H1 (cell line): ENCODE results near the gene ERCC1. TPM values are rescaled to one million over a fixed set of nuclear protein-coding genes. Genes with fewer than 3 reads are reported as not detected.

ENCODE experiments used
- BCL11A ChIP-seq, 2 experiments: IDR thresholded peaks; one replicate each; pipeline ENCODE4 v1.6.1; 2011; ENCODE audit warnings: low read depth in 2 of 2, low read length in 2 of 2, mild to moderate bottlenecking in 2 of 2
- CBX8 ChIP-seq: fragments of 300-800, 300-1000 bp; sonication (generic); IDR thresholded peaks from 2 replicates; pipeline ENCODE4 v1.7.1; 2016; ENCODE audit warnings: low read depth, low read length, borderline replicate concordance
- CEBPB ChIP-seq: IDR thresholded peaks from 2 replicates; pipeline ENCODE4 v1.6.1; 2012; ENCODE audit warnings: low read depth, low read length
- CREB1 ChIP-seq: IDR thresholded peaks from 2 replicates; pipeline ENCODE4 v1.6.1; 2012; ENCODE audit warnings: inconsistent platforms
- EGR1 ChIP-seq: IDR thresholded peaks from 2 replicates; pipeline ENCODE4 v1.6.1; 2011; ENCODE audit warnings: low read depth, low read length, borderline replicate concordance
- EZH2 ChIP-seq: fragments of 200-600 bp; sonication (generic); IDR thresholded peaks from 2 replicates; pipeline ENCODE4 v1.7.1; 2012; ENCODE audit warnings: low read depth, mild to moderate bottlenecking, moderate library complexity, low read length, inconsistent platforms; ENCODE audit not compliant: severe bottlenecking
- KDM1A ChIP-seq: fragments of 200-600, 300-600 bp; sonication (generic); IDR thresholded peaks from 2 replicates; pipeline ENCODE4 v1.7.1; 2016; ENCODE audit warnings: mild to moderate bottlenecking, low read length, borderline replicate concordance
- KDM4A ChIP-seq: IDR thresholded peaks from one replicate; pipeline ENCODE4 v1.7.1; 2012; ENCODE audit warnings: low read depth, mild to moderate bottlenecking, moderate library complexity, low read length, inconsistent platforms; ENCODE audit not compliant: severe bottlenecking
- KDM5A ChIP-seq: fragments of 200-600 bp; IDR thresholded peaks from 2 replicates; pipeline ENCODE4 v1.7.1; 2012; ENCODE audit warnings: mild to moderate bottlenecking, low read length, inconsistent platforms, mixed read lengths
- RBBP5 ChIP-seq: IDR thresholded peaks from 2 replicates; pipeline ENCODE4 v1.7.1; 2012; ENCODE audit warnings: low read depth, mild to moderate bottlenecking, inconsistent platforms, low read length, moderate library complexity, borderline replicate concordance
- RFX5 ChIP-seq: IDR thresholded peaks from 2 replicates; pipeline ENCODE4 v1.6.1; 2011; ENCODE audit warnings: low read depth, low read length, improper control_type of control experiment, borderline replicate concordance
- SP1 ChIP-seq: IDR thresholded peaks from 2 replicates; pipeline ENCODE4 v1.6.1; 2011; ENCODE audit warnings: low read depth, low read length
- SP2 ChIP-seq: IDR thresholded peaks from 2 replicates; pipeline ENCODE4 v1.6.1; 2012; ENCODE audit warnings: mild to moderate bottlenecking, low read length, inconsistent platforms
- SP4 ChIP-seq: IDR thresholded peaks from 2 replicates; pipeline ENCODE4 v1.6.1; 2012; ENCODE audit warnings: low read length, inconsistent platforms
- TAF1 ChIP-seq: IDR thresholded peaks from 2 replicates; pipeline ENCODE4 v1.6.1; 2011; ENCODE audit warnings: mild to moderate bottlenecking, low read depth, low read length
- polyA plus RNA-seq, 7 experiments: library from polyadenylated mRNA; depleted of rRNA in 3 of 7; stranded (reverse) in 5 of 7; unstranded in 2 of 7; fragments of >200 nt in 5 of 7; fragments of 200-250 nt in 2 of 7; gene quantifications; 1 replicate in 5 of 7; 2 replicates in 1 of 7; 4 replicates in 1 of 7; pipeline versions ENCODE4 v1.2.1 to v1.2.3, GENCODE V29; 2011 to 2013; ENCODE audit warnings: missing spikeins in 2 of 7, mixed read lengths in 2 of 7
- total RNA-seq: library from RNA; stranded (reverse); fragmentation: NEBNext Ultra II Directional; extraction: Animal tissue kit (Norgen Biotek cat#: 25700); gene quantifications from 2 replicates; pipeline ENCODE4 v1.2.1, GENCODE V29; 2021
- TF ChIP-seq, protein P1 (sequence below), 3 experiments: IDR thresholded peaks; 1 replicate in 2 of 3; 2 replicates in 1 of 3; pipeline versions ENCODE4 v1.5.1 to v1.6.1; 2011; ENCODE audit warnings: low read length in 3 of 3, mild to moderate bottlenecking in 3 of 3, inconsistent platforms in 2 of 3, low read depth in 1 of 3, moderate library complexity in 1 of 3; ENCODE audit not compliant: insufficient read depth in 1 of 3; ENCODE audit errors: control extremely low read depth in 1 of 3
- TF ChIP-seq, protein P2 (sequence below): IDR thresholded peaks from 2 replicates; pipeline ENCODE4 v1.6.1; 2012; ENCODE audit warnings: low read length, inconsistent platforms
- TF ChIP-seq, protein P3 (sequence below): IDR thresholded peaks from 2 replicates; pipeline ENCODE4 v1.6.1; 2011; ENCODE audit warnings: low read depth, mild to moderate bottlenecking, low read length; ENCODE audit not compliant: insufficient read depth

ERCC1 gene
- total and polyA plus RNA-seq, 2 of the 8 experiments (the other 6 are each of a cell fraction or from before 2014, with no cell fraction given) = 44.7 to 94.2 TPM

DNA sequence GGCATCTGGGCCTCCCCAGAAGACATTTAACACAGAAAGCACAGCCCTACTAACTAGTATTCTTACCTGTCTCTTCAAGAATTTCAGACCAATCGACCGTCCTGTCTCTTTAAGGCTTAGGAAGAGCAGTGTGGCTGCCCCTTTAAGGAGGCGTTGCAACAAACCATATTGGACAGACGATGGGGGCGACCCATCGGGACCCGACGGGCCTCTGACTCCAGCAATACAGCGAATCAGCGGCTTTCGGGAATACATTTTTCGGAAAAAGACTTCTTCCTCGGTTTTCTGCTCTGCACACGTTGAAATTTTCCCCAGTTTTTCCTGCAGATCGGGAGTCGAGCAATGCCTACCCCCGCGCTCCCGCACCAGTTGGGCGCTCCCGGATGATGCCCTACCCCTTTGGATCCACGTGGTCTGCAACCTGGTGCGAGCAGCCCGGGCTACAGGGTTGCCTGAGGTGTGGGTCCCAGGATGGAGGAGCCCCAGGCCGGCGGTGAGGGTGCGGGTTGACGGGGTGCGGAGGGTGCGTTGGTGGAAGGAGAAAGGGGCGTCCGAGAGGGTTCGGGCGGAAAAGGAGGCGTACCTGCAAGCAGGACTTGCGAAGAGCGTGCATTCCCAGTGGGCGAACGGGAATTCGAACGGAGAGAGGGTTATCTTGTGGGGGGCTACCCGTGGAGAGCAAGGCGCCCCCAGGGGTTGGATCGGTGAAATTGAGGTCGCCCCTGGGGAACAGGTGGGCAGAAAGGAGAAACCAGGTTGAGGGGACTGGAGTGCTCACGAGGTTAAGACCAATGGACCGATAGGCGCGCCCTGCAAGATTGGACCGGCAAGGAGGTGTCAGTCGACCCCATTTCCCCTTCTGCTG, 17.3 kb downstream of the ERCC1 start, which contains the start of gene POLR1G (continued):
- TF ChIP-seq, protein P1, sequence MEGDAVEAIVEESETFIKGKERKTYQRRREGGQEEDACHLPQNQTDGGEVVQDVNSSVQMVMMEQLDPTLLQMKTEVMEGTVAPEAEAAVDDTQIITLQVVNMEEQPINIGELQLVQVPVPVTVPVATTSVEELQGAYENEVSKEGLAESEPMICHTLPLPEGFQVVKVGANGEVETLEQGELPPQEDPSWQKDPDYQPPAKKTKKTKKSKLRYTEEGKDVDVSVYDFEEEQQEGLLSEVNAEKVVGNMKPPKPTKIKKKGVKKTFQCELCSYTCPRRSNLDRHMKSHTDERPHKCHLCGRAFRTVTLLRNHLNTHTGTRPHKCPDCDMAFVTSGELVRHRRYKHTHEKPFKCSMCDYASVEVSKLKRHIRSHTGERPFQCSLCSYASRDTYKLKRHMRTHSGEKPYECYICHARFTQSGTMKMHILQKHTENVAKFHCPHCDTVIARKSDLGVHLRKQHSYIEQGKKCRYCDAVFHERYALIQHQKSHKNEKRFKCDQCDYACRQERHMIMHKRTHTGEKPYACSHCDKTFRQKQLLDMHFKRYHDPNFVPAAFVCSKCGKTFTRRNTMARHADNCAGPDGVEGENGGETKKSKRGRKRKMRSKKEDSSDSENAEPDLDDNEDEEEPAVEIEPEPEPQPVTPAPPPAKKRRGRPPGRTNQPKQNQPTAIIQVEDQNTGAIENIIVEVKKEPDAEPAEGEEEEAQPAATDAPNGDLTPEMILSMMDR (IDR thresholded peaks at IDR 0.05; ENCODE audit: control extremely low read depth in 1 of 3, insufficient read depth in 1 of 3, low read depth in 1 of 3, low read length in 3 of 3) = no peak
- peak; percentile 79; the same call in 1 of the 2 replicates for TF ChIP-seq SP4
- TF ChIP-seq, protein P2, sequence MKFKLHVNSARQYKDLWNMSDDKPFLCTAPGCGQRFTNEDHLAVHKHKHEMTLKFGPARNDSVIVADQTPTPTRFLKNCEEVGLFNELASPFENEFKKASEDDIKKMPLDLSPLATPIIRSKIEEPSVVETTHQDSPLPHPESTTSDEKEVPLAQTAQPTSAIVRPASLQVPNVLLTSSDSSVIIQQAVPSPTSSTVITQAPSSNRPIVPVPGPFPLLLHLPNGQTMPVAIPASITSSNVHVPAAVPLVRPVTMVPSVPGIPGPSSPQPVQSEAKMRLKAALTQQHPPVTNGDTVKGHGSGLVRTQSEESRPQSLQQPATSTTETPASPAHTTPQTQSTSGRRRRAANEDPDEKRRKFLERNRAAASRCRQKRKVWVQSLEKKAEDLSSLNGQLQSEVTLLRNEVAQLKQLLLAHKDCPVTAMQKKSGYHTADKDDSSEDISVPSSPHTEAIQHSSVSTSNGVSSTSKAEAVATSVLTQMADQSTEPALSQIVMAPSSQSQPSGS = no peak
- no peak for TF ChIP-seq EZH2
- TF ChIP-seq, protein P3, sequence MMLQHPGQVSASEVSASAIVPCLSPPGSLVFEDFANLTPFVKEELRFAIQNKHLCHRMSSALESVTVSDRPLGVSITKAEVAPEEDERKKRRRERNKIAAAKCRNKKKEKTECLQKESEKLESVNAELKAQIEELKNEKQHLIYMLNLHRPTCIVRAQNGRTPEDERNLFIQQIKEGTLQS = no peak
- TF ChIP-seq KDM5A = peak; percentile 31; the same call in 1 of the 2 replicates
- no peak for TF ChIP-seq BCL11A (IDR thresholded peaks at IDR 0.05; ENCODE audit: low read depth in 2 of 2, low read length in 2 of 2)
- TF ChIP-seq SP1 = peak; percentile 92
- peak; percentile 58; the same call in 1 of the 2 replicates for TF ChIP-seq EGR1
- TF ChIP-seq RFX5 = no peak
- peak; percentile 57 for TF ChIP-seq CREB1
- no peak for TF ChIP-seq SP2
- TF ChIP-seq CEBPB = peak; percentile 26; the same call in 1 of the 2 replicates
- no peak for TF ChIP-seq KDM1A
- peak; percentile 92 for TF ChIP-seq TAF1
- TF ChIP-seq CBX8 = no peak
- TF ChIP-seq KDM4A = peak; percentile 76
- no peak for TF ChIP-seq RBBP5
